ENCODE measurements around the gene ZC3H11A. TPM values are rescaled to one million over a fixed set of nuclear protein-coding genes. Genes with fewer than 3 reads are reported as not detected.
"Not testable (repeated sequence)": the region's sequence is repeated elsewhere in the genome, so short reads cannot be mapped to it uniquely, and the experiment has no call there.

ZC3H11A gene
- total and polyA plus RNA-seq, 5 donors from 2014 or later = 34.4 to 78.1 (median 42.7) TPM

DNA sequence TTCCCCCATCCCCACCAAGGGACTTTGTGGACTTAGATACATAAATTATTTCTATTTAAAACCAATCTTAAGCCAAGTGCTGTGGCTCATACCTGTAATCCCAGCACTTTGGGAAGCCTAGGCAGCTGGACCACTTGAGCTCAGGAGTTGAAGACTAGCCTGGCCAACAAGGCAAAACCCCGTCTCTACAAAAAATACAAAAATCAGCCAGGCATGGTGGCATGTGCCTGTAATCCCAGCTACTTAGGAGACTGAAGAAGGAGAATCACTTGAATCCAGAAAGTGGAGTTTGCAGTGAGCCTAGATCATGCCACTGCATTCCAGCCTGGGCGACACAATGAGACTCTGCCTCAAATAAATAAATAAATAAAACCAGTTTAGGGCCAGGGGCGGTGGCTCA lies 34.9 kb upstream of the ZC3H11A start:
- H3K27ac ChIP-seq (ENCODE audit: insufficient read depth, low read length, poor library complexity, severe bottlenecking) = no peak overlapping the region
- Mint-ChIP-seq H3K4me1 (peaks cover 6 to 59% (median 33%) of the 10 kb centered on the region in 4 donors), H3K27me3 (no peaks in the 10 kb centered on the region), H3K4me3 (peak overlapping the region in 1 of 4 donors; percentile 39), H3K36me3 (peaks cover 6% of the 10 kb centered on the region), H3K27ac (peak overlapping the region in 1 of 3 donors; percentile 68), H3K9me3 (no peaks in the 10 kb centered on the region)
- no peaks in the 10 kb centered on the region for H3K27me3 ChIP-seq (ENCODE audit: control insufficient read depth, insufficient read depth, low read length)
- no peaks in the 10 kb centered on the region for H3K36me3 ChIP-seq (ENCODE audit: control insufficient read depth, insufficient read depth, low read length)
- no peak overlapping the region for H3K4me3 ChIP-seq (ENCODE audit: low read depth, low read length)
- peaks cover 38% of the 10 kb centered on the region for H3K4me1 ChIP-seq (ENCODE audit: control insufficient read depth, insufficient read depth, low read length, poor library complexity, severe bottlenecking)
- no peaks in the 10 kb centered on the region for H3K9me3 ChIP-seq (ENCODE audit: control insufficient read depth in 2 of 2, low read length in 2 of 2)
- ATAC-seq (ENCODE audit: low read depth in 2 of 2) = no peak
- DNase-seq = no peak

DNA sequence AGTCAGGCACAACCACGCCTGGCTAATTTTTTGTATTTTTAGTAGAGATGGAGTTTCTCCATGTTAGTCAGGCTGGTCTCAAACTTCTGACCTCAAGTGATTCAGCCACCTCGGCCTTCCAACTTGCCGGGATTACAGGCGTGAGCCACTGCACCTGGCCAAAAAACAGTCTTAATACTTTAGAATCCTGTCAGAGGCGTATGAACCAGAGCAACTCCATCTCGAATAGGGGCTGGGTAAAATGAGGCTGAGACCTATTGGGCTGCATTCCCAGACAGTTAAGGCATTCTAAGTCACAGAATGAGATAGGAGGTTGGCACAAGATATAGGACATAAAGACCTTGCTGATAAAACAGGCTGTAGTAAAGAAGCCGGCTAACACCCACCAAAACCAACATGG lies 33.5 kb upstream of the ZC3H11A start:
- not testable (repeated sequence) for H3K9me3 ChIP-seq (ENCODE audit: control insufficient read depth in 2 of 2, low read length in 2 of 2); H3K9me3 Mint-ChIP-seq; H3K27ac ChIP-seq (ENCODE audit: insufficient read depth, low read length, poor library complexity, severe bottlenecking); H3K36me3 ChIP-seq (ENCODE audit: control insufficient read depth, insufficient read depth, low read length); H3K27me3 ChIP-seq (ENCODE audit: control insufficient read depth, insufficient read depth, low read length); H3K4me3 ChIP-seq (ENCODE audit: low read depth, low read length); H3K27me3 Mint-ChIP-seq; H3K36me3 Mint-ChIP-seq; ATAC-seq (ENCODE audit: low read depth in 2 of 2); DNase-seq
- peaks cover 6 to 54% (median 26%) of the 10 kb centered on the region in 4 donors for H3K4me1 Mint-ChIP-seq
- peak overlapping the region in 2 of 4 donors; percentile 31 to 59 for H3K4me3 Mint-ChIP-seq
- peaks cover 31% of the 10 kb centered on the region for H3K4me1 ChIP-seq (ENCODE audit: control insufficient read depth, insufficient read depth, low read length, poor library complexity, severe bottlenecking)
- H3K27ac Mint-ChIP-seq = peak overlapping the region; percentile 14 to 98 (median 78)

- H3K27me3 ChIP-seq (ENCODE audit: control insufficient read depth, insufficient read depth, low read length) = no peaks in the 10 kb centered on the region
- Mint-ChIP-seq H3K27ac (peak overlapping the region; percentile 98 to 99 (median 99)), H3K4me1 (peaks cover 12 to 67% (median 31%) of the 10 kb centered on the region in 4 donors), H3K9me3 (no peaks in the 10 kb centered on the region), H3K4me3 (peak overlapping the region; percentile 56 to 83 (median 72)), H3K27me3 (no peaks in the 10 kb centered on the region), H3K36me3 (peaks cover 7% of the 10 kb centered on the region)
- H3K4me3 ChIP-seq (ENCODE audit: low read depth, low read length) = peak overlapping the region; percentile 26
- H3K36me3 ChIP-seq (ENCODE audit: control insufficient read depth, insufficient read depth, low read length) = peaks cover 5% of the 10 kb centered on the region
- peaks cover 46% of the 10 kb centered on the region for H3K4me1 ChIP-seq (ENCODE audit: control insufficient read depth, insufficient read depth, low read length, poor library complexity, severe bottlenecking)
- H3K9me3 ChIP-seq (ENCODE audit: control insufficient read depth in 2 of 2, low read length in 2 of 2) = no peaks in the 10 kb centered on the region
- H3K27ac ChIP-seq (ENCODE audit: insufficient read depth, low read length, poor library complexity, severe bottlenecking) = peak overlapping the region; percentile 90
- ATAC-seq (ENCODE audit: low read depth in 2 of 2) = no peak
- no peak for DNase-seq
Observed at GRCh38 chr1:203763505-203763904, 31.9 kb upstream of the ZC3H11A start.

DNA sequence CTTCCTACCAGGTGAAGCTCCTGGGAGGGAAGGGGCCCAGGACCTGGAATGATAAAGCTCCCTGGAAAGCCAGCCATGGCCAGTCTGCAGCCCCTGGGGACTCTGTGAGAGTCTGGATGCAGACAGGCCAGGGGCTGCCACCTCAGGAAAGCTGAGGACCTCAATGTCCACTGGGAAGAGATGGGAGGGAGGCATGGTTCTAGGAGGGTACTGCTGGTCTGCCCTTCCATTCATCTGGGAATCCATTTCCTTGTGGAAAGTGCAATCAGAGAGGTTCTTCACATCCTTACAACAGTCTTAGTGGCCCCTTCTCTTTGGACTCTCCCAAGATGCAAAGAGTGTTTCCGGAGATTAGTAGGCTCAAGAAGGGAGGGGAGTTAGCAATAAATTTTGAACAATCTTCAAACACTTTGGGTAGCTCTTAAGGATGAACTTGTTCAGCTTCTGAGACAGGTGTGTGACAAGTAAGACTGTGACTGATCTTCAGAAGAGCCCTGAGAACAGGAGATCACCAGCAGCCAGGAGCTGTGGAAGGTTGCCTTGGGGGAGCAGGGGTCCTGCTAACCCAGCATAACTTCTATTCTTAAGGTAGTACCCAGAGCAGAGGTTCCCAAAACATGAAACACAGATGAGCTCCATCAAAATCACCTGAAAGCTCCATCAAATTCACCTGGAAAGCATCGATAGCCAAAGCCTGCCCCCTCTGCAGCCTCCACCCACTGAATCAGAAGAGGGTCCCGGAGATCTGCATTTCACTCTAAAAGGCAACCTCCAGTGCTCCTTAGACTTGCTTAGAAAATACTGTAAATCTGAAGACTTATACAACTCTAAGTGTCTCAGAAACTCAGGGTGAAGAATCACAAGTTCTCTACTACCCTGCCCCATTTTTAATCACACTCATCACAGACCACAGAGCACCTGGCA lies 31.1 kb upstream of the ZC3H11A start:
- DNase-seq (no peak), ATAC-seq (ENCODE audit: low read depth in 2 of 2) (no peak)
- H3K9me3 Mint-ChIP-seq = no peaks in the 10 kb centered on the region
- no peaks in the 10 kb centered on the region for H3K9me3 ChIP-seq (ENCODE audit: control insufficient read depth in 2 of 2, low read length in 2 of 2)
- peak overlapping the region; percentile 90 for H3K27ac ChIP-seq (ENCODE audit: insufficient read depth, low read length, poor library complexity, severe bottlenecking)
- H3K36me3 Mint-ChIP-seq = peaks cover 13% of the 10 kb centered on the region
- H3K4me1 Mint-ChIP-seq = peaks cover 15 to 74% (median 37%) of the 10 kb centered on the region in 4 donors
- H3K4me1 ChIP-seq (ENCODE audit: control insufficient read depth, insufficient read depth, low read length, poor library complexity, severe bottlenecking) = peaks cover 52% of the 10 kb centered on the region
- peak overlapping the region; percentile 97 for H3K4me3 ChIP-seq (ENCODE audit: low read depth, low read length)
- H3K27me3 ChIP-seq (ENCODE audit: control insufficient read depth, insufficient read depth, low read length) = no peaks in the 10 kb centered on the region
- H3K4me3 Mint-ChIP-seq = peak overlapping the region; percentile 98 to 99 (median 99)
- H3K27me3 Mint-ChIP-seq = no peaks in the 10 kb centered on the region
- H3K36me3 ChIP-seq (ENCODE audit: control insufficient read depth, insufficient read depth, low read length) = peaks cover 9% of the 10 kb centered on the region
- H3K27ac Mint-ChIP-seq = peak overlapping the region; percentile 98 to 99 (median 99)

DNA sequence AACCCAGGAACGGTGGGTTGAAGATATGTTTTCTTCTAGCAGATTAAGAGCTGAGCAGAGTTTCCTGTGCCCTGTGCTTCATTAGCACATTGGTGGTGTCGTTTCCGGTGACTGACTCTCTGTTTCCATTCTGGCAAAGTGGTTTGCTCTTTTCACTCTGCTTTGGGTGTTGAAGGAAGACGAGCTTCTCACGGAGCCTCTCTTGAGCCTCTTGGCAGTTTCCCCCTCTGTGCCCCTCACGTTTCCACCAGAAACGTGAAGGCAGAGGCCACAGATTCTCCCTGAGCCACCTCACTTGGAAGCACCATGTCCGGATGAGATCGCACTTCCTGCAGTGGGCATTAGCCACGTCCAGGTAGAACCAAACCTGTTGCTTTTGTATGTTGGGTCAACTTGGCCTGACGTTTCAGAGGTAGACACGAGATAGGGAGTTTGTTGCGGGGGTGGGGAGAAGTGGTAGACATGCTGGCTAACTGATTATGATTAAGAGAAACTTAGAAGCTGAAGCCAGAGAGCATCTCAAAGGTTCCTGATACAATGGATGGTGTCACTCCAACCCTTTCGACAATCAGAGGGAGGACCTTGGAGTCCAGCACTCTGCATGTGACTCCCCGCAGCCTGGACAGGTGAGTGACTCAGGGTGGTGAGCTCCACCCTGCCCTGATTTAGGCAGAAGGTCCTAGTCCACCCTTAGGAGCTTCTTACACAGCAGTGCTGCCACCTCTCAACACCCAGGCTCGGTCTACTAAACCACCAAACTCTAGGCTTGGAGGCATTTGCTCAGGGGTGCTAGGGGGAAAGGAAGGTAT lies 30.2 kb upstream of the ZC3H11A start, which contains the start of gene LAX1:
LAX1 (plus strand) TSS at position 155 of the 809 bp plus-strand sequence; CDS start at position 538, 383 bp downstream.
- H3K9me3 Mint-ChIP-seq = no peaks in the 10 kb centered on the region
- peak; percentile 61 to 95 (median 86) for DNase-seq
- peak within 1 kb of the TSS; percentile 98 to 99 (median 99) for H3K4me3 Mint-ChIP-seq
- peaks cover 15% of the 10 kb centered on the region for H3K36me3 Mint-ChIP-seq
- H3K4me3 ChIP-seq (ENCODE audit: low read depth, low read length) = peak within 1 kb of the TSS; percentile 97
- H3K4me1 Mint-ChIP-seq = peaks cover 15 to 77% (median 42%) of the 10 kb centered on the region in 4 donors
- H3K9me3 ChIP-seq (ENCODE audit: control insufficient read depth in 2 of 2, low read length in 2 of 2) = no peaks in the 10 kb centered on the region
- H3K4me1 ChIP-seq (ENCODE audit: control insufficient read depth, insufficient read depth, low read length, poor library complexity, severe bottlenecking) = peaks cover 56% of the 10 kb centered on the region
- H3K27me3 ChIP-seq (ENCODE audit: control insufficient read depth, insufficient read depth, low read length) = no peaks in the 10 kb centered on the region
- H3K27ac ChIP-seq (ENCODE audit: insufficient read depth, low read length, poor library complexity, severe bottlenecking) = peak within 1 kb of the TSS; percentile 90
- peaks cover 12% of the 10 kb centered on the region for H3K36me3 ChIP-seq (ENCODE audit: control insufficient read depth, insufficient read depth, low read length)
- peak; percentile 94 to 95 for ATAC-seq (ENCODE audit: low read depth in 2 of 2)
- peak within 1 kb of the TSS; percentile 98 to 99 (median 99) for H3K27ac Mint-ChIP-seq
- no peaks in the 10 kb centered on the region for H3K27me3 Mint-ChIP-seq

DNA sequence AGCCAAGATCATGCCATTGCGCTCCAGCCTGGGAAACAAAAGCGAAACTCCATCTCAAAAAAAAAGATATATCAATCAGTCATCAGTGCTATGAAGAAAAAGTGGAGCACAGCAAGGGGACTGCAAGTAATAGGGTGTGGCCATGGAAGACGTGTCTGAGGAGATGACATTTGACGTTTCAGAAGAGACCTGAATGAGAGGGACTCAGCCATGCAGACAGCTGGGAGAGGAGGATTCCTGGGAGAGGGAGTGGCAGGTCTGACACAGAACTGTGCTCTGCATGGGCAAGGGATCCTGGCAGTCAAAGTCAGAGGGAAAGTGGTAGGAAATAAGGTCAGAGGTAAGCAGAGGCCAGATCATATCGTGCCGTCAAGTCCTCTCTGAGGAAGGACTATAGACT lies 27.2 kb upstream of the ZC3H11A start:
- peaks cover 35% of the 10 kb centered on the region for H3K36me3 Mint-ChIP-seq
- ATAC-seq (ENCODE audit: low read depth in 2 of 2) (no peak), DNase-seq (peak in 1 of 3 donors; percentile 17)
- H3K9me3 ChIP-seq (ENCODE audit: control insufficient read depth in 2 of 2, low read length in 2 of 2) = no peaks in the 10 kb centered on the region
- H3K27me3 ChIP-seq (ENCODE audit: control insufficient read depth, insufficient read depth, low read length) = no peaks in the 10 kb centered on the region
- no peaks in the 10 kb centered on the region for H3K9me3 Mint-ChIP-seq
- peaks cover 40% of the 10 kb centered on the region for H3K36me3 ChIP-seq (ENCODE audit: control insufficient read depth, insufficient read depth, low read length)
- peaks cover 46% of the 10 kb centered on the region for H3K4me1 ChIP-seq (ENCODE audit: control insufficient read depth, insufficient read depth, low read length, poor library complexity, severe bottlenecking)
- H3K4me3 Mint-ChIP-seq = peak overlapping the region; percentile 70 to 98 (median 88)
- H3K4me1 Mint-ChIP-seq = peaks cover 15 to 82% (median 39%) of the 10 kb centered on the region in 4 donors
- peak overlapping the region; percentile 52 for H3K27ac ChIP-seq (ENCODE audit: insufficient read depth, low read length, poor library complexity, severe bottlenecking)
- H3K27ac Mint-ChIP-seq = peak overlapping the region; percentile 95 to 98 (median 98)
- H3K4me3 ChIP-seq (ENCODE audit: low read depth, low read length) = peak overlapping the region; percentile 64
- no peaks in the 10 kb centered on the region for H3K27me3 Mint-ChIP-seq

GRCh38 chr1:203769505-203770343 lies 25.7 kb upstream of the ZC3H11A start:
- DNase-seq (no peak), ATAC-seq (ENCODE audit: low read depth in 2 of 2) (no peak)
- H3K36me3 Mint-ChIP-seq = peaks cover 44% of the 10 kb centered on the region
- H3K27ac Mint-ChIP-seq = peak overlapping the region; percentile 85 to 98 (median 98)
- Histone ChIP-seq H3K27me3 (ENCODE audit: control insufficient read depth, insufficient read depth, low read length) (no peaks in the 10 kb centered on the region), H3K9me3 (ENCODE audit: control insufficient read depth in 2 of 2, low read length in 2 of 2) (no peaks in the 10 kb centered on the region), H3K36me3 (ENCODE audit: control insufficient read depth, insufficient read depth, low read length) (peaks cover 54% of the 10 kb centered on the region), H3K27ac (ENCODE audit: insufficient read depth, low read length, poor library complexity, severe bottlenecking) (peak overlapping the region; percentile 52), H3K4me3 (ENCODE audit: low read depth, low read length) (no peak overlapping the region), H3K4me1 (ENCODE audit: control insufficient read depth, insufficient read depth, low read length, poor library complexity, severe bottlenecking) (peaks cover 31% of the 10 kb centered on the region)
- H3K4me3 Mint-ChIP-seq = peak overlapping the region in 2 of 4 donors; percentile 39 to 86
- peaks cover 19 to 70% (median 31%) of the 10 kb centered on the region in 4 donors for H3K4me1 Mint-ChIP-seq
- no peaks in the 10 kb centered on the region for H3K9me3 Mint-ChIP-seq
- H3K27me3 Mint-ChIP-seq = no peaks in the 10 kb centered on the region
